HUES6 (cell line): ENCODE results near the gene COL27A1.

Experiments used
- H3K27ac ChIP-seq: 2 replicates; pipeline ENCODE4 v1.7.0; 2013; ENCODE audit warnings: low read depth, mild to moderate bottlenecking, low read length, inconsistent platforms
- H3K27me3 ChIP-seq: 2 replicates; pipeline ENCODE4 v1.6.1; 2013; ENCODE audit warnings: low read length; ENCODE audit not compliant: control insufficient read depth, insufficient read depth
- H3K36me3 ChIP-seq: 2 replicates; pipeline ENCODE4 v1.6.1; 2013; ENCODE audit warnings: low read length; ENCODE audit not compliant: control insufficient read depth, insufficient read depth
- H3K4me1 ChIP-seq: 2 replicates; pipeline ENCODE4 v1.6.1; 2013; ENCODE audit warnings: low read length; ENCODE audit not compliant: control insufficient read depth, insufficient read depth
- H3K4me3 ChIP-seq: 2 replicates; pipeline ENCODE4 v1.5.1; 2013; ENCODE audit warnings: low read depth, low read length
- H3K9ac ChIP-seq: one replicate; pipeline ENCODE4 v1.6.1; 2013; ENCODE audit warnings: mild to moderate bottlenecking, low read length
- H3K9me3 ChIP-seq: 2 replicates; pipeline ENCODE4 v1.6.1; 2013; ENCODE audit warnings: low read depth, low read length; ENCODE audit not compliant: control insufficient read depth, insufficient read depth

The COL27A1 gene

GRCh38 chr9:114299286-114300152 lies 144.2 kb downstream of the COL27A1 start:
- H3K36me3 ChIP-seq, result peaks cover 57% of the 10 kb centered on the region
- peaks cover 13% of the 10 kb centered on the region for H3K9me3 ChIP-seq
- H3K27me3 ChIP-seq, result no peaks in the 10 kb centered on the region
- H3K4me1 ChIP-seq, result no peaks in the 10 kb centered on the region
- no peak overlapping the region for H3K27ac ChIP-seq
- no peak overlapping the region for H3K4me3 ChIP-seq
- no peak overlapping the region for H3K9ac ChIP-seq

DNA sequence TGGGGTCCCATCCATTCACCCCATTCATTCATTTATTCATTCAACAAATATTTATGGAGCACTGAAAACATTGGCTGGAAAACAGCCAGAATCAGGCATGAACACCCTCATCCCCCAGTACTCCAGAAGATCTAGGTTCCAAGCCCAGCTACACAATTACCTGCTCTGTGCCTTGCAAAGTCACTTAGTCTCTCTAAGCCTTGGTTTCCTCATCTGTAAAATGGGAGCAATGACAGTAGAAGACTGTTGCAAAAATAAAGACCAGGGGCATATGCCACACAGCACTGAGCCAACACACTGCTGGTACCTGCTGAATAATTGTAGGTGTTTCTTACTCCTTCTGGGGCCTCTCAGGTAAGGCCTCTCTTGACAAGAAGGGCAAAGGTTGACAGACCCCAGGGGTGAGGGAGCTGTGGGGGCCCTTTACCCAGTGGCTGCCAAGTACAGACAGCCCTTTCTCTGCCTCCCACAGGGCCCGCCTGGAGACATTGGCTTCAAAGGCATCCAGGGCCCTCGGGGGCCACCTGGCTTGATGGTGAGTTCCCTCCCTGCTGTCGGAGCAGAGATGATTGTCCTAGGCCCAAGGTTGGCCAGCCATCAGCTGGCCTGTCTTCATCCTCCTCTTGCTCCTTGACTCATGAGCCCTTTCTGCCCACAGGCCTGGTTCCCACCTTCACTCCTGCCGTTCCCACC lies 145.0 kb downstream of the COL27A1 start:
- Histone ChIP-seq H3K9me3 (peaks cover 5% of the 10 kb centered on the region), H3K9ac (no peak overlapping the region), H3K4me3 (no peak overlapping the region), H3K27me3 (no peaks in the 10 kb centered on the region), H3K4me1 (no peaks in the 10 kb centered on the region), H3K27ac (no peak overlapping the region), H3K36me3 (peaks cover 52% of the 10 kb centered on the region)

DNA sequence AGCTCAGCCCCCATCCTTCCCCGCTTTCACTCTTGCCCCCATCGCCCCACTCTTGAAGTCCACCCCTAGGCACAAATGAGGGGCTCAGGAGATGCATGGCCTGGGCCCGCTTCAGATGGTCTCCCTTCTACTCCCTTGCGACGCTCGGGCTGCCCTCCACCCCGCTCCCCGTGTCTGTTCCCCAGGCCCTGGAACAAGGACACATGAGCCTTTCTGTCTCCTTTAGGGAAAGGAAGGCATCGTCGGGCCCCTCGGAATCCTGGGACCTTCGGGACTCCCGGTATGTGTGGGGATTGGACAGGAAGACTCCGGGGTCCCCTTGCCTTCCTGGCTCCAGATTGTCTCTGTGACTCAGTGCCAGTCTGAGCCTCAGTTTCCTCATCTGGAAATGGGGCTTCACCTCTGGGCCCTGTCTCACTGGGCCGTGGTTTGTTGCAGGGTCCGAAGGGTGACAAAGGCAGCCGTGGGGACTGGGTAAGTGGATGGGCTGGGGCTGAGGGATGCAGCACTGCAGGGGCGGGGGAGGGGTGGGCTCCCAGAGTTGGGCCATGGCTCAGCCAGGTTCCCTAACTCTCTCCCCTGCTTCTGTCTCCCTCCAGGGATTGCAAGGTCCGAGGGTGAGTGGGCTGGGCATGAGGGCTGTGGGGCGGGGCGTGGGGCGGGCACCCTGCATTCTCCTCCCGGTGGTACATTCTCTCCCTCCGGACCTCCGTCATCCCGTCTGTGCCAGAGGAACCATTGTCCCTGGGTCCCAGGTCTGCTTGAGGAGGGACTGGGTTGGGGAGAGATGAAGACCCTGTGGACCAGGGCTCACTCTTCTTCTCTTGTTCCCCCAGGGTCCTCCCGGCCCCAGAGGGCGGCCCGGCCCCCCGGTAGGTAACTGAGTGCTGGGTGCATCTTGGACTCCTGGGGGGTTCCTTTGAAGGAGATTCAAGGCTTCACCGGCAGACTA lies 145.8 kb downstream of the COL27A1 start:
- no peak overlapping the region for H3K9ac ChIP-seq
- H3K9me3 ChIP-seq, result no peaks in the 10 kb centered on the region
- H3K27ac ChIP-seq, result no peak overlapping the region
- H3K4me3 ChIP-seq, result no peak overlapping the region
- H3K4me1 ChIP-seq, result 0 out of 2 replicates have a peak, but pooled peaks cover 3% of the 10 kb centered on the region
- H3K36me3 ChIP-seq, result peaks cover 43% of the 10 kb centered on the region
- no peaks in the 10 kb centered on the region for H3K27me3 ChIP-seq

DNA sequence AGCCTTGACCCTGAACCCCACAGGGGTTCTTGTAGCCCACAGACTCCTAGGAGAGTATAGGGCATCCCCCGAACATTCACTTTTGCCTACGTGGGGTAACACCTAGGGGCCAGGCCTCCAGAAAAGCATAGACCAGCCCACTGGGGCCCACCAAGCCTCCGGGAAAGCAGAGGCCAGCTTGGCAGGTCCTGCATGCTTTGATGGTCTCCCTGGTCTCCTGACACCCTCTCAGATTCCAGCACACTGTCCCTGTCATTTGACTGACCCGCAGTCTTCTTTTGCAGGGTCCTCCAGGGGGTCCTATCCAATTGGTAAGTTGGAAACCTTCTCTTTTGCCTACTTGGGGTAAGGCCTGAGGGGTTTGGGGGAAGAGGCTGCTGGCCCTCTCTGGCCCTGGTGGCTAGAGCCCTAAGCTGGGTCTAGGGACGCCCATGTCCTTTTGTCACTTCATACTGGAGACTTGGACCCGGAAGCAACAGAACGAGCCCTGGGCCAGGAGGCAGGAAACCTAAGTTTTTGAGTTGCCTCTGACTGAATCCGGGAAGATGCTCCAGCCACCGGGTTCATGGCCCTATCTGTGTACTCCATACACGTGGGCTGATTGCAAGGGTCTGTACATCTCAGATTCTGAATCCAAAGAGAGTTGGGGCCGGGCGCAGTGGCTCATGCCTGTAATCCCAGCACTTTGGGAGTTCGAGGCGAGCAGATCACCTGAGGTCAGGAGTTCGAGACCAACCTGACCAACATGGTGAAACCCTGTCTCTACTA lies 146.6 kb downstream of the COL27A1 start:
- Histone ChIP-seq H3K4me3 (no peak overlapping the region), H3K36me3 (peaks cover 37% of the 10 kb centered on the region), H3K27me3 (no peaks in the 10 kb centered on the region), H3K9me3 (no peaks in the 10 kb centered on the region), H3K9ac (no peak overlapping the region), H3K4me1 (0 out of 2 replicates have a peak, but pooled peaks cover 3% of the 10 kb centered on the region), H3K27ac (no peak overlapping the region)

- Histone ChIP-seq H3K36me3 (peaks cover 37% of the 10 kb centered on the region), H3K27ac (no peak overlapping the region), H3K4me1 (0 out of 2 replicates have a peak, but pooled peaks cover 3% of the 10 kb centered on the region), H3K27me3 (no peaks in the 10 kb centered on the region), H3K9me3 (no peaks in the 10 kb centered on the region), H3K4me3 (no peak overlapping the region), H3K9ac (no peak overlapping the region)
Measured at GRCh38 chr9:114302727-114303126, 147.4 kb downstream of the COL27A1 start.

DNA sequence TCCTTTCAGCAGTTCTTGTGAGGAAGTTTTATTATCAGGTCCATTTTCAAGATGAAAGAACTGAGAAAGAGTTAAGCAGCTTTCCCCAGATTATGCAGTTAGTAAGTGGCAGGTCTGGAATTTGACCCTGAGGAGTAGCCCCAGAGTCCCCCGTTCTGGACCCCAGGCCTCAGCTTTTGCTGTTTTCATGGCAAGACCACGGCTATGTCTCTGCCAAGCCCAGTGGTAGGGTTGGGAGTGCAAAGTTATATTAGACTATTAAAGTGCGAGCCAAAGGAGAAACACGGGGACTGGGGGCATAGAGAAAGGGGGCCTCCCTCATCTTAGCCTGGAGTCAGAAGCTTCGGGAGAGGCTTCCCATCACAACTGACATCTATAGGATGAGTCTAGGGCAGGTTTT lies 148.2 kb downstream of the COL27A1 start:
- H3K27me3 ChIP-seq, result no peaks in the 10 kb centered on the region
- peaks cover 34% of the 10 kb centered on the region for H3K36me3 ChIP-seq
- H3K9me3 ChIP-seq, result no peaks in the 10 kb centered on the region
- H3K4me3 ChIP-seq, result no peak overlapping the region
- 0 out of 2 replicates have a peak, but pooled peaks cover 3% of the 10 kb centered on the region for H3K4me1 ChIP-seq
- H3K9ac ChIP-seq, result no peak overlapping the region
- H3K27ac ChIP-seq, result no peak overlapping the region

DNA sequence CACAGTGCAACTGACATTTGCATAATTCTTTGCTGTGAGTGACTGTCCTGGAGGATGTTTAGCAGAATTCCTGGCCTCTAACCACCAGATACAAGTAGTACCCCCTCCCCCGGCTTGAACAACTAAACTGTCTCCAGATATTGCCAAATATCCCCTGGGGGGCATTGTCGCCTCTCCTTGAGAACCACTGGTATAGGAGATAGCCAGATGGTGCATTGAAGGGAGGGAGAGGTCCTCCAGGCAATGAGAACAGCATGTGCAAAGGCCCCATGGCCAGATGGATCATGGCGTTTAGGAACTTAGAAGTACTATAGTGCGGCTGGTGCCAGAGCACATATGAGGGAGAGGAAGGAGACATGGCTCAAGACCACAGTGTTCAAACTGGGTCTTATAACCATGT lies 148.6 kb downstream of the COL27A1 start:
- Histone ChIP-seq H3K27ac (no peak overlapping the region), H3K9me3 (no peaks in the 10 kb centered on the region), H3K27me3 (no peaks in the 10 kb centered on the region), H3K4me1 (0 out of 2 replicates have a peak, but pooled peaks cover 3% of the 10 kb centered on the region), H3K9ac (no peak overlapping the region), H3K4me3 (no peak overlapping the region), H3K36me3 (peaks cover 34% of the 10 kb centered on the region)

DNA sequence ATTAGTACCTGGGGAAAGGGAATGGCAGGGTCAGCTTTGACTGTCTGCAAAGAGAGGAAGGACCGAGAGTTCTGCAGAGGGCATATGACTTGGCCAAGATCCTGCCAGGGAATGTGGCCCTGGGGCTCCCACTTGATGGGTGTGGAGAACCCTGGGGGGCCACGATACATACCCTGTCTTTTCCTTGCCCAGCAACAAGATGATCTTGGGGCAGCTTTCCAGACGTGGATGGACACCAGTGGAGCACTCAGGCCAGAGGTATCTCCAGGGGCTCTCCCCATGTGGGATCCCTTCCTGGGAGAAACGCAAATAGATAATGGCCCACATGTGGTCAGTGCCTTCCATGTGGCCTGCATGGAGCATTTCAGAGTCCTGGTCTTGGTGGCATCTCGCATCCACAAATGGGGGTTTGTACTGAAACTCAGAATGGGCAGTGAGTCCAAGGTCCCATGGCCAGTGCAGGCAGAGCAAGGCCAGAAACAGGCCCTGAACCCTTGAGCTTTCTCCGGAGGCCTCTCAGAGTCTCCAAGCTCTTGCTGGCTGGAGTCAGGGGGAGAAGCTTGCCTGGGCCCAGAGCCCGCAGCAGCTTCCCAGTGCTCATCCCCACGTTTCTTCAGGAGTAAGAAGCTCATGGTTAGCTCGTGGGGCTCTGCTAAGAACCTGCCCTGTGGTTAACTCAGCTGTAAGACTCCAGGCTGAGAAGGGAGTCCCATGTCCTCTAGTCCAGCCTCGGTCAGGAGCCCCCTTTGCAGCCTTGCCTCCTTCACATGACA lies 149.3 kb downstream of the COL27A1 start:
- Histone ChIP-seq H3K4me1 (0 out of 2 replicates have a peak, but pooled peaks cover 3% of the 10 kb centered on the region), H3K4me3 (no peak overlapping the region), H3K27me3 (no peaks in the 10 kb centered on the region), H3K36me3 (peaks cover 31% of the 10 kb centered on the region), H3K9me3 (no peaks in the 10 kb centered on the region), H3K9ac (no peak overlapping the region), H3K27ac (no peak overlapping the region)

- Histone ChIP-seq H3K27me3 (no peaks in the 10 kb centered on the region), H3K9ac (no peak overlapping the region), H3K36me3 (peaks cover 26% of the 10 kb centered on the region)
Measured at GRCh38 chr9:114307899-114308267, 152.5 kb downstream of the COL27A1 start.

More at GRCh38 chr9:114307899-114308267, 152.5 kb downstream of the COL27A1 start:
- Histone ChIP-seq H3K9me3 (no peaks in the 10 kb centered on the region), H3K27ac (no peak overlapping the region), H3K4me1 (0 out of 2 replicates have a peak, but pooled peaks cover 3% of the 10 kb centered on the region), H3K4me3 (no peak overlapping the region)
